ENCODE measurements around the gene ERC2.
"Not testable (repeated sequence)": the region's sequence is repeated elsewhere in the genome, so short reads cannot be mapped to it uniquely, and the experiment has no call there.

ERC2 gene

GRCh38 chr3:56060521-56061278, 407.6 kb downstream of the ERC2 start:
- DNase-seq (ENCODE audit: low spot score): no peak

GRCh38 chr3:56059731-56060130, 408.5 kb downstream of the ERC2 start:
- DNase-seq (ENCODE audit: low spot score): no peak

- no peak for DNase-seq (ENCODE audit: low spot score)
Observed at GRCh38 chr3:56055951-56056350, 412.3 kb downstream of the ERC2 start.

GRCh38 chr3:56055546-56055945, 412.7 kb downstream of the ERC2 start:
- DNase-seq (ENCODE audit: low spot score): no peak

- DNase-seq (ENCODE audit: low spot score): no peak
Observed at GRCh38 chr3:56054844-56055243, 413.4 kb downstream of the ERC2 start.

GRCh38 chr3:56053727-56054126, 414.5 kb downstream of the ERC2 start:
- no peak for DNase-seq (ENCODE audit: low spot score)

- no peak for DNase-seq (ENCODE audit: low spot score)
Observed at GRCh38 chr3:56052188-56052587, 416.1 kb downstream of the ERC2 start.

GRCh38 chr3:56051052-56051451, 417.2 kb downstream of the ERC2 start:
- no peak for DNase-seq (ENCODE audit: low spot score)

GRCh38 chr3:56048946-56049345, 419.3 kb downstream of the ERC2 start:
- no peak for DNase-seq (ENCODE audit: low spot score)

- no peak for DNase-seq (ENCODE audit: low spot score)
Observed at GRCh38 chr3:56048331-56048730, 419.9 kb downstream of the ERC2 start.

GRCh38 chr3:56042326-56042951, 425.8 kb downstream of the ERC2 start:
- no peak for DNase-seq (ENCODE audit: low spot score)

GRCh38 chr3:56025326-56025725, 442.9 kb downstream of the ERC2 start:
- DNase-seq (ENCODE audit: low spot score): no peak

- no peak for DNase-seq (ENCODE audit: low spot score)
Observed at GRCh38 chr3:56023546-56023945, 444.7 kb downstream of the ERC2 start.

GRCh38 chr3:56022619-56023018, 445.6 kb downstream of the ERC2 start:
- no peak for DNase-seq (ENCODE audit: low spot score)

GRCh38 chr3:56019490-56020146, 448.6 kb downstream of the ERC2 start:
- no peak for DNase-seq (ENCODE audit: low spot score)

GRCh38 chr3:56015374-56015773, 452.9 kb downstream of the ERC2 start:
- not testable (repeated sequence) for DNase-seq (ENCODE audit: low spot score)

- no peak for DNase-seq (ENCODE audit: low spot score)
Observed at GRCh38 chr3:56012721-56013120, 455.5 kb downstream of the ERC2 start.

GRCh38 chr3:56005196-56005805, 463.0 kb downstream of the ERC2 start:
- no peak for DNase-seq (ENCODE audit: low spot score)

GRCh38 chr3:56003129-56003528, 465.1 kb downstream of the ERC2 start:
- no peak for DNase-seq (ENCODE audit: low spot score)

GRCh38 chr3:56001991-56002390, 466.3 kb downstream of the ERC2 start:
- no peak for DNase-seq (ENCODE audit: low spot score)

- no peak for DNase-seq (ENCODE audit: low spot score)
Observed at GRCh38 chr3:56001537-56001936, 466.7 kb downstream of the ERC2 start.

- no peak for DNase-seq (ENCODE audit: low spot score)
Observed at GRCh38 chr3:55989366-55989765, 478.9 kb downstream of the ERC2 start.

GRCh38 chr3:55988905-55989304, 479.4 kb downstream of the ERC2 start:
- no peak for DNase-seq (ENCODE audit: low spot score)

All from hematopoietic multipotent progenitor cell treated with erythropoietin and hydrocortisone succinate and interleukin-3 and kit ligand, for 15 days (in vitro differentiated cells).